Skeletal muscle satellite cell (primary cell): Measurements from ENCODE around the gene PCMTD2. TPM values are rescaled to one million over a fixed set of nuclear protein-coding genes. Genes with fewer than 3 reads are reported as not detected.

Experiments used
- small RNA-seq: library from RNA; depleted of rRNA; stranded (forward); fragments of <200 nt; gene quantifications from one replicate; pipeline ENCODE3, GENCODE V24; 2012

Gene PCMTD2

Small RNA genes within 50 kb of the gene (small RNA-seq; reads per million reads assigned to genes)
- gene AL137028.2, result not detected
